H9 (cell line): ENCODE data around the gene KREMEN1. TPM values are rescaled to one million over a fixed set of nuclear protein-coding genes. Genes with fewer than 3 reads are reported as not detected.

Experiments used
- DNase-seq: peaks from one replicate; pipeline ENCODE4 v3.0.0-alpha.2; 2017
- H2AFZ ChIP-seq: one replicate; pipeline ENCODE4 v1.6.1; 2013; ENCODE audit warnings: mild to moderate bottlenecking, low read length, control low read depth, moderate library complexity
- H2AK5ac ChIP-seq: 2 replicates; pipeline ENCODE4 v1.6.1; 2013; ENCODE audit warnings: low read length, control low read depth, mixed read lengths; ENCODE audit not compliant: insufficient read length
- H2BK120ac ChIP-seq: one replicate; pipeline ENCODE4 v1.6.1; 2013; ENCODE audit warnings: low read depth, mild to moderate bottlenecking, low read length, control low read depth, inconsistent platforms; ENCODE audit not compliant: poor library complexity, severe bottlenecking
- H2BK12ac ChIP-seq: 2 replicates; pipeline ENCODE4 v1.6.1; 2013; ENCODE audit warnings: low read length, control low read depth, mixed read lengths, low read depth; ENCODE audit not compliant: insufficient read length
- H2BK15ac ChIP-seq: 2 replicates; pipeline ENCODE4 v1.6.1; 2013; ENCODE audit warnings: low read depth, low read length, control low read depth
- H2BK20ac ChIP-seq: one replicate; pipeline ENCODE4 v1.6.1; 2013; ENCODE audit warnings: low read depth, mild to moderate bottlenecking, low read length, control low read depth, inconsistent platforms; ENCODE audit not compliant: poor library complexity, severe bottlenecking
- H2BK5ac ChIP-seq: 2 replicates; pipeline ENCODE4 v1.6.1; 2013; ENCODE audit warnings: low read length, control low read depth, mixed read lengths; ENCODE audit not compliant: insufficient read length
- H3K14ac ChIP-seq: 2 replicates; pipeline ENCODE4 v1.6.1; 2013; ENCODE audit warnings: low read length, control low read depth; ENCODE audit not compliant: insufficient read depth
- H3K18ac ChIP-seq: 2 replicates; pipeline ENCODE4 v1.6.1; 2013; ENCODE audit warnings: low read depth, mild to moderate bottlenecking, mixed read lengths, low read length, control low read depth; ENCODE audit not compliant: insufficient read length
- H3K23ac ChIP-seq: 2 replicates; pipeline ENCODE4 v1.6.1; 2013; ENCODE audit warnings: low read length, control low read depth, mixed read lengths, low read depth; ENCODE audit not compliant: insufficient read length
- H3K23me2 ChIP-seq: 2 replicates; pipeline ENCODE4 v1.6.1; 2013; ENCODE audit warnings: low read depth, mild to moderate bottlenecking, mixed read lengths, low read length, control low read depth; ENCODE audit not compliant: insufficient read length, poor library complexity, severe bottlenecking
- H3K27ac ChIP-seq: 2 replicates; pipeline ENCODE4 v1.5.1; 2013; ENCODE audit warnings: low read length, control low read depth, mixed read lengths, low read depth; ENCODE audit not compliant: insufficient read length
- H3K27me3 ChIP-seq: 2 replicates; pipeline ENCODE4 v1.6.1; 2013; ENCODE audit warnings: low read length, control low read depth, inconsistent platforms; ENCODE audit not compliant: insufficient read depth
- H3K4ac ChIP-seq: 2 replicates; pipeline ENCODE4 v1.6.1; 2013; ENCODE audit warnings: low read depth, mild to moderate bottlenecking, control low read depth, inconsistent platforms, low read length, moderate library complexity
- H3K4me1 ChIP-seq: 2 replicates; pipeline ENCODE4 v1.6.1; 2013; ENCODE audit warnings: low read length, control low read depth, inconsistent platforms; ENCODE audit not compliant: insufficient read depth
- H3K4me2 ChIP-seq: 2 replicates; pipeline ENCODE4 v1.6.1; 2013; ENCODE audit warnings: low read length, control low read depth, mixed read lengths; ENCODE audit not compliant: insufficient read length, insufficient read depth
- H3K56ac ChIP-seq: 2 replicates; pipeline ENCODE4 v1.6.1; 2013; ENCODE audit warnings: low read depth, mild to moderate bottlenecking, mixed read lengths, low read length, control low read depth; ENCODE audit not compliant: insufficient read length
- H3K79me1 ChIP-seq: 2 replicates; pipeline ENCODE4 v1.6.1; 2013; ENCODE audit warnings: low read depth, mild to moderate bottlenecking, moderate library complexity, low read length, control low read depth, inconsistent platforms; ENCODE audit not compliant: insufficient read depth, poor library complexity, severe bottlenecking
- H3K79me2 ChIP-seq: 2 replicates; pipeline ENCODE4 v1.6.1; 2013; ENCODE audit warnings: low read length, control low read depth, inconsistent platforms; ENCODE audit not compliant: insufficient read depth
- H3K9ac ChIP-seq: 2 replicates; pipeline ENCODE4 v1.6.1; 2013; ENCODE audit warnings: low read length, control low read depth, mixed read lengths; ENCODE audit not compliant: insufficient read length; ENCODE audit errors: extremely low read depth
- H3K9me3 ChIP-seq: one replicate; pipeline ENCODE4 v1.6.1; 2013; ENCODE audit warnings: low read depth, low read length, inconsistent platforms; ENCODE audit not compliant: control insufficient read depth
- H3T11ph ChIP-seq: one replicate; pipeline ENCODE4 v1.6.1; 2013; ENCODE audit warnings: mild to moderate bottlenecking, low read length, control low read depth, inconsistent platforms
- H4K20me1 ChIP-seq: one replicate; pipeline ENCODE4 v1.6.1; 2013; ENCODE audit not compliant: control insufficient read depth, insufficient read length, insufficient read depth
- H4K5ac ChIP-seq: 2 replicates; pipeline ENCODE4 v1.6.1; 2013; ENCODE audit warnings: low read depth, mild to moderate bottlenecking, mixed read lengths, low read length, control low read depth; ENCODE audit not compliant: insufficient read length
- H4K8ac ChIP-seq: replicated peaks from 2 replicates; pipeline ENCODE4 v1.6.1; 2013; ENCODE audit warnings: low read length, control low read depth, mixed read lengths, low read depth; ENCODE audit not compliant: insufficient read length
- H4K91ac ChIP-seq: 2 replicates; pipeline ENCODE4 v1.6.1; 2013; ENCODE audit warnings: low read depth, mild to moderate bottlenecking, moderate library complexity, mixed read lengths, low read length, control low read depth; ENCODE audit not compliant: insufficient read length
- H3K27ac Mint-ChIP-seq, 3 experiments: 2 replicates in 2 of 3; 3 replicates in 1 of 3; pipeline ENCODE4 v1.8.0; 2020 to 2021; ENCODE audit warnings: mixed read lengths in 3 of 3, mild to moderate bottlenecking in 1 of 3, moderate library complexity in 1 of 3
- H3K27me3 Mint-ChIP-seq: 2 replicates; pipeline ENCODE4 v1.8.0; 2021; ENCODE audit warnings: low read depth, mild to moderate bottlenecking, moderate library complexity, mixed read lengths
- H3K36me3 Mint-ChIP-seq, 3 experiments: 2 replicates in 2 of 3; 3 replicates in 1 of 3; pipeline ENCODE4 v1.8.0; 2020 to 2021; ENCODE audit warnings: low read depth in 3 of 3, mixed read lengths in 3 of 3; ENCODE audit not compliant: insufficient read depth in 1 of 3
- H3K4me1 Mint-ChIP-seq, 2 experiments: 2 replicates each; pipeline ENCODE4 v1.8.0; 2020; ENCODE audit warnings: mixed read lengths in 2 of 2
- H3K4me3 Mint-ChIP-seq, 2 experiments: 2 replicates in 1 of 2; 3 replicates in 1 of 2; pipeline ENCODE4 v1.8.0; 2020 to 2021; ENCODE audit warnings: mild to moderate bottlenecking in 2 of 2, mixed read lengths in 2 of 2, moderate library complexity in 1 of 2
- H3K9me3 Mint-ChIP-seq, 2 experiments: 2 replicates in 1 of 2; 3 replicates in 1 of 2; pipeline ENCODE4 v1.8.0; 2020; ENCODE audit warnings: mild to moderate bottlenecking in 2 of 2, mixed read lengths in 2 of 2, moderate library complexity in 1 of 2
- WGBS: extraction: QIAGEN DNeasy Blood & Tissue Kit; methylation state at CpG from one replicate; pipeline ENCODE4 v1.1.7; 2013; ENCODE audit warnings: missing lambda C conversion rate, low lambda C conversion rate, mixed read lengths; ENCODE audit not compliant: insufficient read length; ENCODE audit errors: extremely low coverage; 5-methylcytosine and 5-hydroxymethylcytosine counted together
- total RNA-seq: library from RNA; stranded (reverse); gene quantifications from 2 replicates; pipeline ENCODE4 v1.2.1, GENCODE V29; 2021
- TF ChIP-seq, protein P1 (sequence below): fragments of 200-600 bp; sonication (generic); conservative IDR thresholded peaks from 3 replicates; pipeline ENCODE4 v1.8.0; 2021; ENCODE audit warnings: antibody characterized with exemption, mild to moderate bottlenecking

The KREMEN1 gene
- total RNA-seq, 1 experiment from 2014 or later, result 2.4 TPM

DNA sequence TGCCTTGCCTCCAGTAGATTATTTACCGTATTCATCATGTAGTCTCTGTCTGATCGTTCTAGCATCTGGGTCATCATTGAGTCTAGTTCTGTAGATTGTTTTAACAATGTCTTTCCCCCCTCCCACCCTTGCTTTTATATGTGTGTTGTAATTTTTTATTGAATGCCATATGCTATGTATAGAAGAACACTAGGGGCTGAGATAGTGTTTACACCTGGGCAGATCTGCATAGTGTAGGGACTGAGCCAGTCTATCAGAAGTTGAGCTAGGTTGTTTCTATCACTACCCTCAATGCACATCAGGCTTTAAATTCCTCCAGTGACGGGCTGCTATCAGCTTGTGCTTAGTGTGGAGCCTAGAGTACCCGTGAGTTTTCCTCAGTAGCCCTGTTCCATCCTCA lies 61.6 kb downstream of the KREMEN1 start:
- H4K91ac ChIP-seq, result no peak overlapping the region
- Mint-ChIP-seq H3K4me1 (peaks cover 3 to 4% of the 10 kb centered on the region in 2 experiments), H3K9me3 (peaks cover 4 to 7% of the 10 kb centered on the region in 2 experiments; a peak in 2 of 5 replicates), H3K27ac (no peak overlapping the region; a peak in 1 of 7 replicates), H3K36me3 (peaks cover 3 to 6% (median 4%) of the 10 kb centered on the region in 3 experiments; a peak in 4 of 7 replicates), H3K4me3 (no peak overlapping the region), H3K27me3 (peaks cover 2% of the 10 kb centered on the region; the same call in 1 of the 2 replicates)
- H3K4me1 ChIP-seq, result no peaks in the 10 kb centered on the region
- no peak overlapping the region for H2BK120ac ChIP-seq
- no peak overlapping the region for H3K14ac ChIP-seq
- H3K56ac ChIP-seq, result no peak overlapping the region
- H3K27me3 ChIP-seq, result no peaks in the 10 kb centered on the region
- H3K18ac ChIP-seq, result no peak overlapping the region
- H3K27ac ChIP-seq, result no peak overlapping the region
- H4K8ac ChIP-seq, result no peak overlapping the region
- no peak for DNase-seq
- no peak overlapping the region for H3K23ac ChIP-seq
- H3K23me2 ChIP-seq, result no peaks in the 10 kb centered on the region
- WGBS, result no CpG with 5 or more reads among the region's 4 CpGs
- TF ChIP-seq, protein P1, sequence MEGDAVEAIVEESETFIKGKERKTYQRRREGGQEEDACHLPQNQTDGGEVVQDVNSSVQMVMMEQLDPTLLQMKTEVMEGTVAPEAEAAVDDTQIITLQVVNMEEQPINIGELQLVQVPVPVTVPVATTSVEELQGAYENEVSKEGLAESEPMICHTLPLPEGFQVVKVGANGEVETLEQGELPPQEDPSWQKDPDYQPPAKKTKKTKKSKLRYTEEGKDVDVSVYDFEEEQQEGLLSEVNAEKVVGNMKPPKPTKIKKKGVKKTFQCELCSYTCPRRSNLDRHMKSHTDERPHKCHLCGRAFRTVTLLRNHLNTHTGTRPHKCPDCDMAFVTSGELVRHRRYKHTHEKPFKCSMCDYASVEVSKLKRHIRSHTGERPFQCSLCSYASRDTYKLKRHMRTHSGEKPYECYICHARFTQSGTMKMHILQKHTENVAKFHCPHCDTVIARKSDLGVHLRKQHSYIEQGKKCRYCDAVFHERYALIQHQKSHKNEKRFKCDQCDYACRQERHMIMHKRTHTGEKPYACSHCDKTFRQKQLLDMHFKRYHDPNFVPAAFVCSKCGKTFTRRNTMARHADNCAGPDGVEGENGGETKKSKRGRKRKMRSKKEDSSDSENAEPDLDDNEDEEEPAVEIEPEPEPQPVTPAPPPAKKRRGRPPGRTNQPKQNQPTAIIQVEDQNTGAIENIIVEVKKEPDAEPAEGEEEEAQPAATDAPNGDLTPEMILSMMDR, result no peak
- H3K9me3 ChIP-seq, result no peaks in the 10 kb centered on the region
- no peak overlapping the region for H3K4ac ChIP-seq
- no peak overlapping the region for H2BK20ac ChIP-seq
- no peak overlapping the region for H2AK5ac ChIP-seq
- no peak overlapping the region for H3K4me2 ChIP-seq
- H4K5ac ChIP-seq, result no peak overlapping the region
- H2AFZ ChIP-seq, result no peak overlapping the region
- no peaks in the 10 kb centered on the region for H3K79me1 ChIP-seq
- H3K79me2 ChIP-seq, result no peaks in the 10 kb centered on the region
- H3T11ph ChIP-seq, result no peak overlapping the region
- H2BK15ac ChIP-seq, result no peak overlapping the region
- H2BK5ac ChIP-seq, result no peak overlapping the region
- no peak overlapping the region for H3K9ac ChIP-seq
- H2BK12ac ChIP-seq, result no peak overlapping the region
- no peaks in the 10 kb centered on the region for H4K20me1 ChIP-seq
